Measurements from ENCODE around the gene SP8. TPM values are rescaled to one million over a fixed set of nuclear protein-coding genes. Genes with fewer than 3 reads are reported as not detected.

Gene SP8
- total and polyA plus RNA-seq, 9 donors: 0.18 TPM; not detected in 8

- Histone ChIP-seq H3K27me3 (no peaks in the 10 kb centered on the region), H3K4me1 (ENCODE audit: insufficient read depth) (peaks cover 4% of the 10 kb centered on the region), H3K9me3 (peaks cover 0 to 4% of the 10 kb centered on the region in 2 donors), H3K36me3 (no peaks in the 10 kb centered on the region), H3K4me3 (peak overlapping the region; percentile 39), H3K27ac (no peak overlapping the region)
- intact Hi-C loops (cut with DNase I): no loop called here
- no peak for TF ChIP-seq POLR2A (IDR thresholded peaks at IDR 0.05)
- TF ChIP-seq CTCF (IDR thresholded peaks at IDR 0.05): no peak
- TF ChIP-seq EP300 (IDR thresholded peaks at IDR 0.05): no peak
- DNase-seq: no peak
- 1 to 2% (median 2%) methylated on average over 24 to 77 of the region's 77 CpGs for WGBS, 3 donors
Measured at GRCh38 chr7:20798081-20798693, 11.5 kb upstream of the SP8 start.

GRCh38 chr7:20797462-20798080, 10.9 kb upstream of the SP8 start:
- Histone ChIP-seq H3K27me3 (no peaks in the 10 kb centered on the region), H3K36me3 (no peaks in the 10 kb centered on the region), H3K4me1 (ENCODE audit: insufficient read depth) (peaks cover 4% of the 10 kb centered on the region), H3K4me3 (peak overlapping the region; percentile 39), H3K27ac (no peak overlapping the region), H3K9me3 (peaks cover 0 to 4% of the 10 kb centered on the region in 2 donors)
- intact Hi-C loops (cut with DNase I): no loop called here
- TF ChIP-seq POLR2A (IDR thresholded peaks at IDR 0.05) (no peak), EP300 (IDR thresholded peaks at IDR 0.05) (no peak), CTCF (IDR thresholded peaks at IDR 0.05) (no peak)
- DNase-seq: no peak
- WGBS, 3 donors: 2 to 4% (median 2%) methylated on average over 29 to 40 of the region's 40 CpGs

- no peak for TF ChIP-seq POLR2A (IDR thresholded peaks at IDR 0.05)
- TF ChIP-seq EP300 (IDR thresholded peaks at IDR 0.05): no peak
- TF ChIP-seq CTCF (IDR thresholded peaks at IDR 0.05): no peak
- DNase-seq: no peak
- Histone ChIP-seq H3K4me3 (no peak overlapping the region), H3K9me3 (peaks cover 0 to 4% of the 10 kb centered on the region in 2 donors), H3K27me3 (no peaks in the 10 kb centered on the region), H3K36me3 (no peaks in the 10 kb centered on the region), H3K4me1 (ENCODE audit: insufficient read depth) (peaks cover 4% of the 10 kb centered on the region), H3K27ac (no peak overlapping the region)
- WGBS, 3 donors: 5 to 8% (median 7%) methylated on average over 19 of the region's 19 CpGs
- intact Hi-C loops (cut with DNase I): no loop called here
Measured at GRCh38 chr7:20797042-20797461, 10.4 kb upstream of the SP8 start.

- H3K27me3 ChIP-seq: no peaks in the 10 kb centered on the region
- H3K36me3 ChIP-seq: no peaks in the 10 kb centered on the region
- no peak overlapping the region for H3K4me3 ChIP-seq
- DNase-seq: no peak
- intact Hi-C loops (cut with DNase I): no loop called here
- no peak overlapping the region for H3K27ac ChIP-seq
- H3K9me3 ChIP-seq: peaks cover 0 to 4% of the 10 kb centered on the region in 2 donors
- TF ChIP-seq POLR2A (IDR thresholded peaks at IDR 0.05) (no peak), EP300 (IDR thresholded peaks at IDR 0.05) (no peak), CTCF (IDR thresholded peaks at IDR 0.05) (no peak)
- H3K4me1 ChIP-seq (ENCODE audit: insufficient read depth): peaks cover 4% of the 10 kb centered on the region
- WGBS, 3 donors: 10 to 14% (median 13%) methylated on average over 6 of the region's 6 CpGs
Measured at GRCh38 chr7:20796500-20796899, 9.8 kb upstream of the SP8 start.

Data from ovary (tissue), 9 donors.